B cell (primary cell): ENCODE results near the gene SLC25A18.

Experiments
- EZH2 ChIP-seq: IDR thresholded peaks from 2 replicates; pipeline ENCODE4 v1.6.1; 2012; ENCODE audit warnings: borderline replicate concordance, low read depth, mild to moderate bottlenecking, moderate library complexity, low read length; ENCODE audit not compliant: insufficient read depth, poor library complexity, severe bottlenecking
- TF ChIP-seq, protein P1 (sequence below): fragments of 200-600 bp; IDR thresholded peaks from one replicate; pipeline ENCODE4 v1.8.0; 2022; ENCODE audit warnings: antibody characterized with exemption, mild to moderate bottlenecking

DNA sequence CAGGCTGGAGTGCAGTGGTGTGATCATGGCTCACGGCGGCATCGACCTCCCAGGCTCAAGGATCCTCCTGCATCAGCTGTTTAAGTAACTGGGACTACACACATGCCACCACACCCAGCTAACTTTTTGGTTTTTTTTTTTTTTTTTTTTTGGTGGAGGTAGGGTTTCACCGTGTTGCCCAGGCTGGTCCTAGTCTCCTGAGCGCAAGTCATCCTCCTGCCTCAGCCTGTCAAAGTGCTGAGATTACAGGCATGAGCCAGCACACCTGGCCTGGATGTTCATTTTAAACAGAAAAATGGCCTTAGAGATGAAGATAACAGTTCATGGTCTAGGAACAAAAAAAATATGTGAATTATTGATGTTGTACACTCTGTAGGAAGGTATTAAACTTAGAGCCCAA is 13.6 kb upstream of the SLC25A18 start:
- TF ChIP-seq, protein P1, sequence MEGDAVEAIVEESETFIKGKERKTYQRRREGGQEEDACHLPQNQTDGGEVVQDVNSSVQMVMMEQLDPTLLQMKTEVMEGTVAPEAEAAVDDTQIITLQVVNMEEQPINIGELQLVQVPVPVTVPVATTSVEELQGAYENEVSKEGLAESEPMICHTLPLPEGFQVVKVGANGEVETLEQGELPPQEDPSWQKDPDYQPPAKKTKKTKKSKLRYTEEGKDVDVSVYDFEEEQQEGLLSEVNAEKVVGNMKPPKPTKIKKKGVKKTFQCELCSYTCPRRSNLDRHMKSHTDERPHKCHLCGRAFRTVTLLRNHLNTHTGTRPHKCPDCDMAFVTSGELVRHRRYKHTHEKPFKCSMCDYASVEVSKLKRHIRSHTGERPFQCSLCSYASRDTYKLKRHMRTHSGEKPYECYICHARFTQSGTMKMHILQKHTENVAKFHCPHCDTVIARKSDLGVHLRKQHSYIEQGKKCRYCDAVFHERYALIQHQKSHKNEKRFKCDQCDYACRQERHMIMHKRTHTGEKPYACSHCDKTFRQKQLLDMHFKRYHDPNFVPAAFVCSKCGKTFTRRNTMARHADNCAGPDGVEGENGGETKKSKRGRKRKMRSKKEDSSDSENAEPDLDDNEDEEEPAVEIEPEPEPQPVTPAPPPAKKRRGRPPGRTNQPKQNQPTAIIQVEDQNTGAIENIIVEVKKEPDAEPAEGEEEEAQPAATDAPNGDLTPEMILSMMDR, result no peak
- no peak for TF ChIP-seq EZH2
